HCT116 (cell line): Measurements from ENCODE around the gene RPL21. TPM values are rescaled to one million over a fixed set of nuclear protein-coding genes. Genes with fewer than 3 reads are reported as not detected.

ENCODE experiments used
- ATAC-seq: fragments of 200-7000 bp; cut with Tn5 transposase; 2 replicates; pipeline ENCODE4 v1.9.1; 2020; ENCODE audit warnings: mild to moderate bottlenecking, moderate library complexity
- BruUV-seq: library from RNA; stranded (reverse); fragments of 400-500 nt; replicated peaks from 2 replicates; lab custom pipeline; 2021; lab: Mats Ljungman, UMichigan
- CTCF ChIA-PET: fragments of 300-600 bp; sonication (Branson Sonifier 250); formaldehyde crosslinking; loops from one replicate; lab custom pipeline; 2021; ENCODE audit warnings: antibody characterized with exemption; lab: Charles Lee
- POLR2A ChIA-PET: fragments of 300-600, 350-600 bp; sonication (Branson Sonifier 250); formaldehyde crosslinking; loops from one replicate; lab custom pipeline; 2021; ENCODE audit warnings: antibody characterized with exemption; lab: Charles Lee
- RAD21 ChIA-PET, 2 experiments: fragments of 300-600 bp; sonication (Branson Sonifier 250); formaldehyde crosslinking; loops; one replicate each; lab custom pipeline; 2023; ENCODE audit warnings: low total read pairs in 2 of 2; ENCODE audit not compliant: uncharacterized antibody in 2 of 2, unreplicated experiment in 2 of 2, low non-redundant PET in 1 of 2; lab: Charles Lee
- DNase-seq: peaks from one replicate; pipeline ENCODE4 v3.0.0-alpha.2; 2010; ENCODE audit warnings: low read depth, low spot score
- H2AFZ ChIP-seq: fragments of 200-600 bp; shearing (Covaris generic), sonication (generic); 2 replicates; pipeline ENCODE4 v1.6.1; 2017; ENCODE audit warnings: low read depth, mixed run types, mixed read lengths, antibody characterized with exemption, low read length; ENCODE audit not compliant: poor library complexity, severe bottlenecking
- H3K27ac ChIP-seq: 2 replicates; pipeline ENCODE4 v1.5.1; 2012; ENCODE audit warnings: low read depth, low read length
- H3K27me3 ChIP-seq: fragments of 200-600 bp; sonication (generic); 2 replicates; pipeline ENCODE4 v1.6.1; 2016; ENCODE audit warnings: mixed run types, low read length, mixed read lengths; ENCODE audit not compliant: insufficient read depth
- H3K36me3 ChIP-seq, 2 experiments: fragments of 200-500 bp in 1 of 2; fragments of 200-600 bp in 1 of 2; sonication (Bioruptor generic) in 1 of 2; sonication (generic) in 1 of 2; 2 replicates each; pipeline versions ENCODE4 v1.5.1 to v1.6.1; 2014 to 2016; ENCODE audit warnings: low read length in 2 of 2, inconsistent platforms in 1 of 2, mixed read lengths in 1 of 2, mixed run types in 1 of 2; ENCODE audit not compliant: insufficient read depth in 2 of 2, control insufficient read depth in 1 of 2
- H3K4me1 ChIP-seq, 2 experiments: fragments of 200-600 bp in 1 of 2; sonication (generic) in 1 of 2; 2 replicates each; pipeline versions ENCODE4 v1.5.1 to v1.6.1; 2012 to 2017; ENCODE audit warnings: low read length in 2 of 2, inconsistent platforms in 1 of 2, mild to moderate bottlenecking in 1 of 2, mixed read lengths in 1 of 2, mixed run types in 1 of 2, moderate library complexity in 1 of 2; ENCODE audit not compliant: insufficient read depth in 2 of 2, control insufficient read depth in 1 of 2
- H3K4me2 ChIP-seq: fragments of 200-600 bp; sonication (generic); 2 replicates; pipeline ENCODE4 v1.6.1; 2017; ENCODE audit warnings: mixed run types, low read length, mixed read lengths
- H3K4me3 ChIP-seq, 2 experiments: fragments of 200-600 bp in 1 of 2; sonication (generic) in 1 of 2; replicated peaks in 1 of 2; 2 replicates each; pipeline ENCODE4 v1.5.1; 2011 to 2016; ENCODE audit warnings: low read length in 2 of 2, control low read depth in 1 of 2, low read depth in 1 of 2, mild to moderate bottlenecking in 1 of 2, mixed read lengths in 1 of 2, mixed run types in 1 of 2
- H3K79me2 ChIP-seq: fragments of 200-600 bp; sonication (generic); 2 replicates; pipeline ENCODE4 v1.6.1; 2017; ENCODE audit warnings: mild to moderate bottlenecking, mixed run types, low read length, moderate library complexity, mixed read lengths; ENCODE audit not compliant: insufficient read depth
- H3K9ac ChIP-seq: fragments of 200-600 bp; sonication (generic); 2 replicates; pipeline ENCODE4 v1.6.1; 2016; ENCODE audit warnings: low read length, mixed read lengths
- H3K9me2 ChIP-seq: fragments of 200-600 bp; sonication (generic), shearing (Covaris generic); 2 replicates; pipeline ENCODE4 v1.6.1; 2017; ENCODE audit warnings: mixed run types, mild to moderate bottlenecking, moderate library complexity; ENCODE audit not compliant: insufficient read depth
- H3K9me3 ChIP-seq, 2 experiments: fragments of 200-500 bp in 1 of 2; fragments of 200-600 bp in 1 of 2; sonication (Bioruptor generic) in 1 of 2; sonication (generic) in 1 of 2; 2 replicates each; pipeline ENCODE4 v1.6.1; 2014 to 2017; ENCODE audit warnings: low read length in 2 of 2, mixed read lengths in 2 of 2, inconsistent platforms in 1 of 2, low read depth in 1 of 2, mild to moderate bottlenecking in 1 of 2, mixed run types in 1 of 2, moderate library complexity in 1 of 2; ENCODE audit not compliant: control insufficient read depth in 1 of 2, insufficient read depth in 1 of 2
- H4K20me1 ChIP-seq: fragments of 200-600 bp; sonication (generic), shearing (Covaris generic); 2 replicates; pipeline ENCODE4 v1.6.1; 2017; ENCODE audit warnings: mixed run types, mild to moderate bottlenecking, moderate library complexity; ENCODE audit not compliant: insufficient read depth
- CBX3 ChIP-seq: IDR thresholded peaks from 2 replicates; pipeline ENCODE4 v1.6.1; 2012; ENCODE audit warnings: low read depth
- EZH2phosphoT487 ChIP-seq: fragments of 200-600 bp; IDR thresholded peaks from 2 replicates; pipeline ENCODE4 v1.6.1; 2018; ENCODE audit warnings: antibody characterized with exemption, borderline replicate concordance
- SIN3A ChIP-seq: IDR thresholded peaks from 2 replicates; pipeline ENCODE4 v1.6.1; 2012; ENCODE audit warnings: low read depth
- SP1 ChIP-seq: IDR thresholded peaks from 2 replicates; pipeline ENCODE4 v1.6.1; 2012; ENCODE audit warnings: low read depth
- TCF7L2 ChIP-seq: IDR thresholded peaks from 2 replicates; pipeline ENCODE4 v1.7.0; 2011; ENCODE audit warnings: borderline replicate concordance, inconsistent platforms; ENCODE audit not compliant: insufficient read depth, insufficient read length; ENCODE audit errors: extremely low read depth
- ZBTB33 ChIP-seq: IDR thresholded peaks from 2 replicates; pipeline ENCODE4 v1.6.1; 2011; ENCODE audit warnings: mild to moderate bottlenecking, low read length, moderate library complexity; ENCODE audit not compliant: insufficient replicate concordance; ENCODE audit errors: extremely low read depth
- intact Hi-C: fragments of 100-400 bp; cut with micrococcal nuclease; formaldehyde crosslinking; loops from 2 replicates; pipeline ENCODE4 v1.10.0; 2022
- total RNA-seq: library from RNA; stranded (reverse); gene quantifications from one replicate; pipeline ENCODE4 v1.2.1, GENCODE V29; 2021; ENCODE audit not compliant: unreplicated experiment

Gene RPL21
- total RNA-seq, 1 experiment from 2014 or later = 915 TPM

- RAD21 ChIA-PET = no interaction called here
- CTCF ChIA-PET = interaction anchor here (1.1 kb wide), 1 partner anchor 35 kb away, joined by 3 read pairs; no protein-coding TSS in a partner anchor
- no peak overlapping the region for H3K9ac ChIP-seq
- H4K20me1 ChIP-seq = no peaks in the 10 kb centered on the region
- H3K4me3 ChIP-seq = no peak overlapping the region
- no peak overlapping the region for H3K4me2 ChIP-seq
- intact Hi-C loops = no loop called here
- peaks cover 8 to 25% of the 10 kb centered on the region in 2 experiments for H3K4me1 ChIP-seq
- no peak overlapping the region for H2AFZ ChIP-seq
- no TSS peak for BruUV-seq
- no peaks in the 10 kb centered on the region for H3K79me2 ChIP-seq
- no peak for ATAC-seq
- TF ChIP-seq ZBTB33 = no peak
- TF ChIP-seq TCF7L2 = no peak
- no peak for TF ChIP-seq SP1
- no peak for TF ChIP-seq SIN3A
- TF ChIP-seq CBX3 = no peak
- TF ChIP-seq EZH2phosphoT487 = no peak
- H3K36me3 ChIP-seq = no peaks in the 10 kb centered on the region
- H3K9me3 ChIP-seq = no peaks in the 10 kb centered on the region
- H3K27ac ChIP-seq = no peak overlapping the region
- no peaks in the 10 kb centered on the region for H3K9me2 ChIP-seq
- H3K27me3 ChIP-seq = no peaks in the 10 kb centered on the region
- POLR2A ChIA-PET = no interaction called here
- DNase-seq = no peak
These were observed 53.3 kb downstream of the RPL21 start for GRCh38 chr13:27304611-27305010.

Other genes starting within 250 kb of the RPL21 start
- 28.3 TPM for gene USP12, start 79.7 kb upstream of the RPL21 start, total RNA-seq
- 5.0 TPM for gene RASL11A, start 19.3 kb downstream of the RPL21 start, total RNA-seq
- gene GTF3A, start 173.1 kb downstream of the RPL21 start, total RNA-seq = 102 TPM
- 27.8 TPM for gene MTIF3, start 199.0 kb downstream of the RPL21 start, total RNA-seq